ENCODE data around the gene PRLR. TPM values are rescaled to one million over a fixed set of nuclear protein-coding genes. Genes with fewer than 3 reads are reported as not detected.

The PRLR gene
- total RNA-seq, 1 experiment from 2014 or later = 2.5 TPM

DNA sequence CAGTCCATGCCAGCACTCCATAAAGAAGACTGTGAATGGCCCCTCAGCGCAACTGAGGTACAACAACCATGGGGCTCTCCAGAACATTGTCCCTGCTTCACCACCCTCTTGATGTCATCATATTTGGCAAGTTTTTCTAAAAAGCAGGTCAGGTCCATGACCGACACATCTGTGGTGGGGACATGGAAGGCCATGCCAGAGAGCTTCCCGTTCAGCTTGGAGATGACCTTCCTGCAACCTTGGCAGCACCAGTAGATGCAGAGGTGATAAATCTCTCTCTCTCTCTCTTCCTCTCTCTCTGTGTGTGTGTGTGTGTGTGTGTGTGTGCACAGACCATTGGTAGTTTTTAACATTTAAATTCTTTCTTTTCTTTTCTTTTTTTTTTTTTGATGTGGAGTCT, 147.1 kb downstream of the PRLR start:
- Histone ChIP-seq H3K18ac (ENCODE audit: insufficient read length, low read depth, low read length) (no peak overlapping the region), H3K79me1 (ENCODE audit: insufficient read depth, low read depth, low read length, poor library complexity, severe bottlenecking) (no peaks in the 10 kb centered on the region), H4K5ac (ENCODE audit: insufficient read length, low read depth, low read length) (no peak overlapping the region), H2AK5ac (ENCODE audit: insufficient read length, low read length) (no peak overlapping the region), H3K4me1 (ENCODE audit: insufficient read depth, low read length) (no peaks in the 10 kb centered on the region), H3K27ac (ENCODE audit: insufficient read length, low read depth, low read length) (no peak overlapping the region), H2BK20ac (ENCODE audit: low read depth, low read length, poor library complexity, severe bottlenecking) (no peak overlapping the region), H4K91ac (ENCODE audit: insufficient read length, low read depth, low read length) (no peak overlapping the region), H2AFZ (ENCODE audit: low read length) (no peak overlapping the region), H2BK5ac (ENCODE audit: insufficient read length, low read length) (no peak overlapping the region), H3K4ac (ENCODE audit: low read depth, low read length) (no peak overlapping the region), H2BK15ac (ENCODE audit: low read depth, low read length) (no peak overlapping the region), H2BK12ac (ENCODE audit: insufficient read length, low read depth, low read length) (no peak overlapping the region), H3K27me3 (ENCODE audit: insufficient read depth, low read length) (no peaks in the 10 kb centered on the region; the same call in 1 of the 2 replicates), H3K56ac (ENCODE audit: insufficient read length, low read depth, low read length) (no peak overlapping the region), H3K79me2 (ENCODE audit: insufficient read depth, low read length) (no peaks in the 10 kb centered on the region), H3K14ac (ENCODE audit: insufficient read depth, low read length) (no peak overlapping the region), H3T11ph (ENCODE audit: low read length) (no peak overlapping the region), H3K23ac (ENCODE audit: insufficient read length, low read depth, low read length) (no peak overlapping the region), H3K4me2 (ENCODE audit: insufficient read depth, insufficient read length, low read length) (no peak overlapping the region), H4K8ac (replicated peaks; ENCODE audit: insufficient read length, low read depth, low read length) (no peak overlapping the region), H3K9me3 (ENCODE audit: control insufficient read depth, low read depth, low read length) (no peaks in the 10 kb centered on the region), H3K23me2 (ENCODE audit: insufficient read length, low read depth, low read length, poor library complexity, severe bottlenecking) (no peaks in the 10 kb centered on the region), H2BK120ac (ENCODE audit: low read depth, low read length, poor library complexity, severe bottlenecking) (no peak overlapping the region), H3K9ac (ENCODE audit: extremely low read depth, insufficient read length, low read length) (no peak overlapping the region), H4K20me1 (ENCODE audit: control insufficient read depth, insufficient read depth, insufficient read length) (no peaks in the 10 kb centered on the region)
- no CpG with 5 or more reads among the region's 3 CpGs for WGBS (ENCODE audit: extremely low coverage, insufficient read length, low lambda C conversion rate)
- TF ChIP-seq, protein P1, sequence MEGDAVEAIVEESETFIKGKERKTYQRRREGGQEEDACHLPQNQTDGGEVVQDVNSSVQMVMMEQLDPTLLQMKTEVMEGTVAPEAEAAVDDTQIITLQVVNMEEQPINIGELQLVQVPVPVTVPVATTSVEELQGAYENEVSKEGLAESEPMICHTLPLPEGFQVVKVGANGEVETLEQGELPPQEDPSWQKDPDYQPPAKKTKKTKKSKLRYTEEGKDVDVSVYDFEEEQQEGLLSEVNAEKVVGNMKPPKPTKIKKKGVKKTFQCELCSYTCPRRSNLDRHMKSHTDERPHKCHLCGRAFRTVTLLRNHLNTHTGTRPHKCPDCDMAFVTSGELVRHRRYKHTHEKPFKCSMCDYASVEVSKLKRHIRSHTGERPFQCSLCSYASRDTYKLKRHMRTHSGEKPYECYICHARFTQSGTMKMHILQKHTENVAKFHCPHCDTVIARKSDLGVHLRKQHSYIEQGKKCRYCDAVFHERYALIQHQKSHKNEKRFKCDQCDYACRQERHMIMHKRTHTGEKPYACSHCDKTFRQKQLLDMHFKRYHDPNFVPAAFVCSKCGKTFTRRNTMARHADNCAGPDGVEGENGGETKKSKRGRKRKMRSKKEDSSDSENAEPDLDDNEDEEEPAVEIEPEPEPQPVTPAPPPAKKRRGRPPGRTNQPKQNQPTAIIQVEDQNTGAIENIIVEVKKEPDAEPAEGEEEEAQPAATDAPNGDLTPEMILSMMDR (conservative IDR thresholded peaks at IDR 0.05) = no peak
- H3K36me3 Mint-ChIP-seq (ENCODE audit: insufficient read depth in 1 of 3, low read depth in 3 of 3) = peaks cover 0 to 3% (median 0%) of the 10 kb centered on the region in 3 experiments; a peak in 1 of 7 replicates
- no peaks in the 10 kb centered on the region for H3K4me1 Mint-ChIP-seq
- H3K27ac Mint-ChIP-seq = no peak overlapping the region
- H3K27me3 Mint-ChIP-seq (ENCODE audit: low read depth) = peaks cover 5% of the 10 kb centered on the region
- no peak overlapping the region for H3K4me3 Mint-ChIP-seq
- DNase-seq = no peak
- H3K9me3 Mint-ChIP-seq = peaks cover 0 to 2% of the 10 kb centered on the region in 2 experiments; a peak in 1 of 5 replicates
